HG02840 (cell line): ENCODE data around the gene SUSD6.
"Not testable (repeated sequence)": the region's sequence is repeated elsewhere in the genome, so short reads cannot be mapped to it uniquely, and the experiment has no call there.

Experiments used
- ATAC-seq: cut with Tn5 transposase; IDR thresholded peaks from one replicate; pipeline ENCODE4 v1.9.1; 2021; ENCODE audit warnings: mild to moderate bottlenecking, moderate library complexity, moderate number of reproducible peaks; ENCODE audit not compliant: unreplicated experiment, low FRiP score

Gene SUSD6

DNA sequence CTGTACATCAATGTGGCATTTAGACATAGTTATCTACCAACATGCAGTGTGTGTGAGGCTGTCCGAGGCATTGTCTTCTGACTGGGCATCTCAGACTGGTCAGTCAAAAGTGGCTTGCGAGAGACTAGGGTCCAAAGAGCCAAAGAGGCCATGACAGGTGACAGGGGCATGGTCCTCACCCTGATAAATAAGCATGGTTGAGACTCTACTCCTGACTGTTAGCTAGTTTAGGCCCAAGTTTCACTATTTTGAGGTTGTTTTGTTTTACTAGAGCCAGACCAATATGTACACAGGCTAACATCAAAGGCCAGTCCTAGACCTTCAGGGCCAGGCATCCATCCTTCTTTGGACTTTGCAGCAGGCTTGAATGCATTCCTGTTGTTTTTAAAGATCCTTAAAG, 78.6 kb downstream of the SUSD6 start:
- ATAC-seq = no peak

DNA sequence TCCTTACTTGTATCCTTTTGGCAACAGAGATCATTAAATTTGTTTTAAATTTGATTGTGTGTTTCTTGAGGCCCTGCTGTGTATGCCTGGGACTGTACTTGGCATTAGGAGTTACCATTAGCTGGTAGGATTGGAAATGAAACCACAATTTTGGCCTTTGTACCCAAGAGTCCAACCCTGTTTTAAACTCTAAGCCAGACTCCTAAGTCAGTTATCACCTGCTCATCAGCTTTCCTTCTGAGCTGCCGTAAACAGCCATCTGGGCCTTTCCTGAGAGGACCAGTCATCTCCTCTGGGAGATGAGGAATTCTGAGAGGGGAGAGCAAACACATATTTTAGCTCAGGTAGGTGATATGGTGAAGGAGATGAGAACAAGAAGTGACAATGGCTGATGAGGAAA, 81.2 kb downstream of the SUSD6 start:
- ATAC-seq = no peak

DNA sequence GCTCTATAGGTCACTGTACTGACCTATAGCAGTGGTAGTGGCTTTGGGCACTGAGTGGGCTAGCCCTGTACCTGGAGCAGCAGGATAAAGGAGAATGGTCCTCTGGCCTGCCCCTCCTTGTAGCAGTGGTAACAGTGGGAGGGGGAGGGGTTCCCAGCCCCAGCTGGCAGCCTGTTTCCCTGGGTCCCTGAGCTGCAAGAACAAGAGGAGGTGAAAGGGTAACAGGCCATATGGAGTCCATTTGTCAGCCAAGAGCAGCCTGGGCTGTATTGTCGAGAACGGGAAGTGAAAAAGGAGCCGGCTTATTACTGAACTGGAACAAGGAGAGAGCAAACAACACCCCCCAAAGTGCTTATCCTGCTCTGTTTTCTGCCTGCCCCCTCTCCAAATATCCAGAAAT, 81.7 kb downstream of the SUSD6 start:
- no peak for ATAC-seq

DNA sequence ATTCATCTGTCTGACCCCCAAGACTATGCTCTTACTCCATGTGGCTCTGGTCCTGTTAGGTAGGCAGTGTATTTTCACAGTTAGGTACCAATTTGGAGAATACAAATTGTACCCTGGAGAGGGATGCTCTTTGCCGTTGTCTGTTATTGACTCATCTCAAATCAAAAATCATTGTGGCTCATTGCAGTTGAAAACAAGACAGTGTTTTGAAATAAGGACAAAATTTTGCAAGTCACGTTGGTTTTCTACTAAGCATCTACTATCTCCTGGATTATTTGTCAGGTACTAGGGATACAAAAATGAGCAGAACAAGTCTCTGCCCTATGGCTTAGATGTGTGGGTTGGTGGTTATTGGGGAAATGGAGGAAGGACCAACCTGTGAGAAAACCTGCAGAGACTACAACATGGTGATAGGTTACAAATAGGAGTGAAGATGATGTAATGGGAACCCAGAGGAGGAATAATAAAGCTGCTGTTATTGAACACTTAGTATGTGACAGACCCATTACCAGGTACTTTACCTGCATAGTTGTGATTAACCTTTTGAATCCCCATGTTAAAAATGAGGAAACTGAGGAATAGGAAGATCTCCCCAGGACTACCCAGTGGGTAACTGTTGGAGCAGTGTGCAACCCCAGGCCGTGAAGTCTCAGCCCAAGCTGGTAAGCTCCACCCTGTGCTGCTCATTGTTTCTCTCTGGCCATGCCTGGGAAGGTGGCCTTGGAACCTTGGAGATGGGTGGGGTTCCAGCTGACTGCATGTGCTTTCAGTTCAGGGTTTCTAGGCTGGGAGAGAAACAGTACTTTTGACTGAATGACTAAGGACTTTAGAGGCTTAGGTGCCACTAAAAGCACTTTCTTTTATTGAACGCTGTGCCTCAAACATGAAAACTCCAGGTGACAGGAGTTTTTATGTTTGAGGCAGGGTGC, 82.7 kb downstream of the SUSD6 start:
- ATAC-seq = no peak

DNA sequence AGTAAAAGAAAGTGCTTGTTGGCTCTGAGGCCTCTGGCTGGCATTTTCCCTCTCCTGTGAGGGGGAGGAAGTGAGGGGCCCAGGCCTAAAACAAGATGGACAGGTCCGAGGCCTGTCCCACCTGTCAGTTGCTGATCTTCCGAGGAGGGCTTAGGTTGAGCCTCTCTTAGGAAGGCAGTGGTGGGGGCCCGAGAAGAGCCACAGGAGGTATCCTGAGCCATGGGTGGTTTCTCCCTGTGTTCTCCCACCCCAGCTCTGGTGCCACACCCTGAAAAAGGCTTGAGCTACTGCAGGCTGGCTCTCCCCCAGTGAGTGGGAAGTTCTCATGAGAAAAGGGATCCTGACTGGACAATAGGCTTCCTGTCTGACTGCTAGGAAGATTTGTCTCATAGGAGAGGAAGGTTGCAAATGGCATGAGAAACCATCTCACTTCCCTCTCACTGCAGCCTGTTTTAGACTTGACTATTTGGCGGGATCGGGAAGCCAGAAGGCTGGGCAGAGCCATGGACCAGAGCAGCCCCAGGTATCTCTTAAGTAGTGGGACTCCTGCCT, 83.4 kb downstream of the SUSD6 start:
- no peak for ATAC-seq

DNA sequence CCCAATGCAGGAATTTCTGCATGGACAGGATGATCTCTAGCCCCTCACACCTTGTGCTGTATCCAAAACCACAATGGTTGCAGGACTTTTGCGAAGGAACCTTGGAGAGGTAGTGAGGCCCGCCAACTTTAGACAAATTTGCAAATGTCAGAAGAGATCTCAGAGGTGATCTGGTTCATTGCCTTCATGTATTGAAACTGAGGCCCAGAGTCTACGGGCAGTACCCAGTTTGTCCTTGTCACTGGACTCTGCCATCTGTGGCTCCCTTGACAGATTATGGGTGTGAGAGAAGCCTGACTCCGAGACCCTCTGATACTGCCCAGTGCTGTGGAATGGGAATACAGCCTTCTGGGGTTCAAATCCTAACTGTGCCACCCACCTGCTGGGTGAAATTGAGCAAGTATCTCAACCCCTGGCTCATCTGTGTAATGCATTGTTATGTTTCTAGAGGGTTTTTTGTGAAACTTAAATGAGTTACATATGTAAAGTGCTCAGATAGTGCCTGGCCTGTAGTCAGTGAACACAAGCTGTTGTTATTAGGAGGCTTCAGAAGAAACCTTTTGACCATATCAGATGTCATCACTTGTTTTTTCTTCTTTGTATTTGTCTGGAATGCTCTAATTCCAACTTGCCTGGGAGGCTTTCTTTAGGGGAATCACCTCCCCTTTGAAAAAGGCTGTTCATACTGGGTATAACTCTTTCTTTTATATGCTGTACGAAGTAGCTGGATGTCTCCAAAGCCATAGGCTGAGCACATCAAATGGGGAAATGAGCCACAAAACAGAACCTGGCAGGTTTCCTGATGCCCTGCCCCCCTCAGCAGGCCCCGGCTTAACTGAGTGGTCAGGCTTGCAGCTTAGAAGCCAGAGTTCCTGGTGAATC, 84.2 kb downstream of the SUSD6 start:
- no peak for ATAC-seq

DNA sequence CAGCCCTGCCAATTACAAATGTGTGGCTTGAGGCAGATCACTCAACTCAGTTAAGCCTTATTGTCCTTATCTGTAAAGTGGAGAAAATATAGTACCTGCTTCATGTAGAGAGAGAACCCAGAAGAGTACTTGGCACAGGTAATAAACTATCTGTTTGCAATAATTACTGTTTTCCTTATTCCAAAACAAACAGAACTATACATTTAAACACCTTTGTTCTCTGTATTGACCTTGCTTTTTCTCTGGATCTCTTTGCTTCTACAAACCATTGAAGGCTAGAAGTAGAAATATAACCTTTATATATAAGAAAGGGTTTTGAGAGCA, 84.8 kb downstream of the SUSD6 start:
- ATAC-seq = no peak

DNA sequence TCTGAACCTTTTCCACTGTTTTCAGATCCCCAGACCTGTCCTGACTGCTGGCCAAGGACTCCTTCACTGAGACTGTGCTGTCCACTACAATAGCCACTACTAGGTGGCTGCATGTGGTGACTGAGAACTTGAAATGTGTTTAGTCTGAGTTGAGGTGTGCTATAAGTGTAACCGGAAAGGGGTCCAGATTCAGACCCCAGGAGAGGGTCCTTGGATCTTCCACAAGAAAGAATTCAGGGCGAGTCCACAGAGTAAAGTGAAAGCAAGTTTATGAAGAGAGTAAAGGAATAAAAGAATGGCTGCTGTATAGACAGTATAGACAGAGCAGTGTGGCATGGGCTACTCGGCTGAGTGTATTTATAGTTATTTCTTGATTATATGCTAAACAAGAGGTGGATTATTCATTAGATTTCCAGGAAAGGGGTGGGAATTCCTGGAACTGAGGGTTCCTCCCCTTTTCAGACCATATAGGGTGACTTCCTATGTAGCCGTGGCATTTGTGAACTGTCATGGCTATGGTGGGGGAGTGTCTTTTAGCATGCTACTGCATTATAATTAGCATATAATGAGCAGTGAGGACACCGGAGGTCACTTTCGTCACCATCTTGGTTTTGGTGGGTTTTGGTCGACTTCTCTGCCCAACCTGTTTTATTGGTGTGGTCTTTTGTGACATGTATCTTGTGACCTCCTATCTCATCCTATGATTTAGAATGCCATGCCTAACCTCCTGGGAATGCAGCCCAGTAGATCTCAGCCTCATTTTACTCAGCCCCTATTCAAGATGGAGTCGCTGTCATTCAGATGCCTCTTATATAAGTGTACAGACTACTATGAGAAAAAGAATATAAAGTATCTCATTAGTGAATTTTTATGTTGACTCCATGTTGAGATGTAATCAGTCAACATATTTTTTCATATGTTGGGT, 85.5 kb downstream of the SUSD6 start:
- ATAC-seq = no peak

DNA sequence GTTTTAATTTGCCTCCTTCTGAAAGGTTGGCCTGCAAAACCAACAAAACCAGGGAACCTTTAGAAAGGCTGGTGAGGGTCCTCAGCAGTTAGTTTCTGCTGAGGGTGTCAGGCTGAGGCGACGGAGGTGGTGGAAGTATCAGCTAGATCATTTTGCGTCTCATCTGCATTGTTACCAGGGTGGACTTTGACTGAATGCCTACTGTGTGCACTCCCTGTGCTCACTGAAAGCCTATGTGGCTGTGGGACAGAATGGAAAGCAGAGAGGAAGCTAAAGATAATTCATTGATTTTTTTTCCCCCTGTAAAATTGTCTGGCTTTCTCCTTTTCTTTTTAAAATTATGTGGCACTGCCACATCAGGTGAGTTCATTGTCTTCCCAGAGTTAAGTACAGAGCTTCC, 87.2 kb downstream of the SUSD6 start:
- no peak for ATAC-seq

DNA sequence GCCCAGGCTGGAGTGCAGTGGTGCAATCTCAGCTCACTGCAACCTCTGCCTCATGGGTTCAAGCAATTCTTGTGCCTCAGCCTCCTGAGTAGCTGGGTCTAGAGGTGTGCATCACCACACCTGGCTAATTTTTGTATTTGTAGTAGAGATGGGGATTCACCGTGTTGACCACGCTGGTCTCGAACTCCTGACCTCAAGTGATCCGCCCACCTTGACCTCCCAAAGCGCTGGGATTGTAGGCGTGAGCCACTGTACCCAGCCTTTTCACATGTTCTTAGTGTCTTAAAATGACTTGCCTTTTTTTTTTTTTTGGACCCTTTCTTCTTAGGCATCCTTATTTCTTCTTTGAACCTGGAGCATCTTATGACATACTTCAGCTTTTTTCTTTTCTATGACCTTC, 87.8 kb downstream of the SUSD6 start:
- ATAC-seq = not testable (repeated sequence)

DNA sequence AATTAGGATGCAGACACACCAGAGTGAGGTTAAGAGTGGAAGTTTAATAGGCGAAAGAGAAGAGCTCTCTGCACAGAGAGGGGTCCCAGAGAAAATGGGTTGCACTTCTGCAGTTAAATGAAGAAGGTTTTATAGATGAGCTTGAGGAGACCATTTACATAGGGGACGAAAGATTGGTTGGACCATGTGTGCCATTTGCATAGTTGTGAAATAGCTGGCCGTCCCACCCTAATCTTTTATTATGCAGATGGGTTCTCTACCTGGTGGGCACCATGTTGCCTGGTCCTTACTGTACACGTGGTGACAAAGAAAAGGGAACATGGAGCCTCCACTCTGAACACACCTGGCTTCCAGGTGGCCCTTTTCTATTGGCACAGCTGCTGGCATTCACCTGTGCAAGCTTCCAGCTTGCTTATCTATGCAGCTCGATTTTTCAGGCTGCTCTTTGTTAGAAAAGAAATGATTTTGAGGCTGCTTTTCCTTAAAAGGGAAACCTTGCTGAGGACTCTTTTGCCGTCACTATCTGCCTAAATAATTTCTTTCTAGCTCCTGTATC, 88.4 kb downstream of the SUSD6 start:
- ATAC-seq = no peak

DNA sequence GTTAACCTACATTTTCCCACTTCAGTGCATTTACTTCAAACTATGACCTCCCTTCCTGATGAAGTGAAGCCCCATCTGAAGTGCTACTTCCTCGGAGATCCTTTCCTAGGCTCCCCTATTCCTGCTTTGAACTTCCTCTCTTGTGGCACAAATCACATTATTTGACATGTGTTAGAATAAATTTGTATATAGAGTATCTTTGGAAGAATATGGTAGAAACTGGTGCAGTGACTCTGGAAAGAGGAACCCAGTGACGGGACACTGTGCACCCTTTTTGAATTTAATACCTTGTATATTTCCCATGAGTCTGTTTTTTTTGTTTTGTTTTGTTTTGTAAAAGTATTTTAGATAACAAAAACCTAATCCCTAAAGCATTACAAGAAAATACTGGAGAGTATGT, 89.2 kb downstream of the SUSD6 start:
- ATAC-seq = no peak

DNA sequence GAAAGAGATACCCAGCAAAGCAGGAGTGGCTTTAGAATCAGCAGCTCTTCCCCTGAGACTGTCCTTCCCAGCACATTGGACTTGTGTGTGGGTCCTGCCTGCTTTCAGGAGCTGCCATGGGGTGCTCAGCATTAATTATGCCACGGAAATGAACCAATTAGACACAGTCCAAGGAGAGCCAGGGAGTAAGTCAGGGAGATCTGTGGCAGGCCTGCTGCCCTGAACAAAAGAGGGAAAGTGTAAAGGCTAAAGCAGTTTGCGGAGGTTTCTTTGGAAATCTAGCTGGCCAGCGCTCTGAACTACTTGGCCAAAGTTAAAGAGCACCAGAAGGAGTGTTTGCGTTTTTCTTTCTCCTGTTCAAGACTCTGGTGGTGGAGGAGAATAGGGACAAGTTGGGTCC, 89.9 kb downstream of the SUSD6 start:
- no peak for ATAC-seq

DNA sequence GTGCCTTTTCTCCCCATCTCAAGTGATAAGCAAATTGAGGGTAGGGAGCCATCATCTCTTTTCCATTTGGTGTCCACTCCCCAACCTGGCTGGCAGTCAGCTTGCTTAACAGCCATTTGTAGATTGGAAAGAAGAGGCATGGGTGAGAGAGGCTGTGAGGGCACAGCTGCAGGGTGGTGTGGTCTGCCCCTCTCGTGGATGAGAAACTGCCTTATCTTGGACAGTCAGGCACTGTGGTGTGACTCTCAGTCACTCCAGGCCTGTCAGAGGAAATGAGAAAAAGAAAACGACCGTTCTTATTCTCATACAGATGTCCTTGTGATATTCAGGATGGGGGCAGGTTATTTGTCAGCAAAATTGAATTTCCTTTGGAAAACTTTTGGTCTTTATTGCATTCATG, 90.5 kb downstream of the SUSD6 start:
- no peak for ATAC-seq

DNA sequence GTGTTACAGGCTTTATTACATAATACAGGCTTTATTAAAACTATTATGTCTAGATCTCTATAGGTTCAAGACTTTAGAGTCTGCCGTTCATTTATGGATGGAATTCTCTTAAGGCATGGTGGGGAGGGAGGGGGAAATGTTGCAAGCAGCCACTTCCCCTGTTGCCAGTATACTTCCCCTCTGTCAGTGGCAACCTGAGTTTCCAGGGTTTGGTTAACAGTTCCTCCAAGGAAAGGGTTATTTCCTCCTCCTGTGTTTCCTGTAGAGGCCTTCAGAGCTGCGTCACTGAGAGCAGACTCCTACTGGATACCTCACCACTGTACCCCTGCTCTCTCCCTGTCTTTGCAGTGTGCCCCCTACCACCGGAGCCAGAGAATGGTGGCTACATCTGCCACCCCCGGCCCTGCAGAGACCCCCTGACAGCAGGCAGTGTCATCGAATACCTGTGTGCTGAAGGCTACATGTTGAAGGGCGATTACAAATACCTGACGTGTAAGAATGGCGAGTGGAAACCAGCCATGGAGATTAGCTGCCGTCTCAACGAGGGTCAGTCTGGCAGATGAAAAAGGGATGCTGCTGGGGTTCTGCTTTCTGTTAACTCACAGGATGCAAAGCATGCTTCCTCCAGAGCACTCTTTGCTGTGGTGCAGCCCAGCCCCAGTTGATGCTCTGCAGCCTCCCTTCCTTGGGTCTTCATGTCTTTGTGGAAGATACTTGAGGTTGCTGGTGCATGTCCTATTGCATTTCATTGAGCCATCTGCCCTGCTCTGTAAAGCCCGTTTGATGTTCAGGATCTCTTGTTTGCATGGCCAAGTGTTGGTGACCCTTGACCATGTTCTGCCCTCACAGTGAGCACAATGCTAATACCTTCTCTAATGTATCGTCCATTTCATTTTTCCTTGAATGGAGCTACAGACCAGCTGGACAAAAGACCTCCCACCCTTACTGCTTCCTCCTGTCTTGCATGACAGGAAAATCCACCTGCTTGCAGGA, 91.9 kb downstream of the SUSD6 start:
- ATAC-seq = no peak

DNA sequence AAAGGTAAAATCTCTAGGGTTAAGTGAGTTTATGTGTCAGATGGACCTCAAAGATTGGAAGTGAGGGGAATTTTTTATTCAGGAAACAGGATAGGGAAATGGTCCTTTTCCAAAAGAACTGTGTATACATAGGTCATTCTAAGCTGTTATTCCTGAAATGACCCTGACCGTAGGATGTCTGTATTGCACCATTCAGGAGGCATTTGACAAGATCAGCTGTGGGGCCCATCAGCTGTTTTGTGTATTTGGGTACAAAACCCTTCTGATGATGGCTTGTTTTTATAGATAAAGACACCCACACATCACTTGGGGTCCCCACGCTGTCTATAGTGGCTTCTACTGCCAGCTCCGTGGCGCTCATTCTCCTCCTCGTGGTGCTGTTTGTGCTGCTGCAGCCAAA, 92.9 kb downstream of the SUSD6 start:
- no peak for ATAC-seq

DNA sequence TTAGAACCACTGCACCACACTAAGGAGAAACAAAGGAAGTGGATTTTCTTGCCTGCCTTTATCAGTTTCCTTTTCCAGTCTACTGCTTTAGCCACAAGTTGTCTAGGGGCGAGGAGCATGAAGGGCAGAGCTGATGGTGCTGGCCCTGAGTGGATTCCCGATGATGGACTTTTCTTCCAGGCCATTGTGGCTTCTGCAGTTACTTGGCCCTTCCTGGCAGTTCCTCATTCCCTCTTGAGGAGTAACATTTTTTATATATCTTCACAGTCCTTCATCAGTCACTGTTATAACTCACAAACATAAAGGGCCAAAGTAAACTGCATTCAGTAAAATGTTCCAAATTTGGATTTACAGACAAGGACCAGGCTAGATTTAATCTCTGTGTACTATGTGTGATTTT, 94.3 kb downstream of the SUSD6 start:
- no peak for ATAC-seq

DNA sequence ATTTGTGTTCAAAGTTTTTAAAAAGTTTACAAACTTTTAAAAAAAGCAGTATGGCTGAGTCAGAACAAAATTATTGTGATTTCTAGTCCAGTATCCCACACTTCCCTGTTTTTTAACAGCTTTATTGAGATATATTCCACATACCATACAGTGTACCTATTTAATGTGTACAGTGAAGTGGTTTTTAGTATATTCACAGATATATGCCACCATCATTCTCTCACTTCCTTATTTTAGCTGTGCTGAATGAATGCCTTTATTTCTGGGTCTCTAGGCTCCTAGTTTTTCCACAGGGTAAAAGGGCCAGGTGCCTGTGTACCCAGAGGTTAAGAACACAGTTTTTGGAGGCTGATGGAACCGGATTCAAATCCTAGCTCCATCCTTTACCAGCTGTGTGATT, 96.7 kb downstream of the SUSD6 start:
- no peak for ATAC-seq
